ENCODE measurements around the gene DNAJB4.
A peak's percentile ranks its signal among the peaks of the same experiment; 100 is the strongest.
"Not testable (repeated sequence)": the region's sequence is repeated elsewhere in the genome, so short reads cannot be mapped to it uniquely, and the experiment has no call there.

DNAJB4 gene

DNA sequence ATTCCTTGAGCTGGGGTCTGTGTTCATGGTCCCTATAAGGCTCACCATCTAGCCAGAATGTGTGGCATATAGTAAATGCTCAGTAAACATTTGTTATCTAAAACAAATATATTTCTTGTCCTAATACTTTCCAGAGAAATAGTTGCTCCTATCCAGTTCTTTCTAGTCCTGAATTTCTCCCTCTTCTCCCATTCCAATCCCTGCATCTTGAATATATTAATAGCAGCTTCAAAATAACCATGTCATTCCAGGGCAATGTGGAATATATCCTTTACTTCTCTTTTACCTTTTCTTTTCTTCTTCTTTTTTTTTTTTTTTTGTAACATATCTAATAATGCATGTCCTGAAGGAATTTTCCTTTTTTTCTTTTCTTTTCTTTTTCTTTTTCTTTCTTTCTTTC lies 10.4 kb downstream of the DNAJB4 start:
- H3K4me3 ChIP-seq (ENCODE audit: low read depth, low read length) = no peak overlapping the region
- DNase-seq (ENCODE audit: low read depth) = no peak
- TF ChIP-seq, protein P1, sequence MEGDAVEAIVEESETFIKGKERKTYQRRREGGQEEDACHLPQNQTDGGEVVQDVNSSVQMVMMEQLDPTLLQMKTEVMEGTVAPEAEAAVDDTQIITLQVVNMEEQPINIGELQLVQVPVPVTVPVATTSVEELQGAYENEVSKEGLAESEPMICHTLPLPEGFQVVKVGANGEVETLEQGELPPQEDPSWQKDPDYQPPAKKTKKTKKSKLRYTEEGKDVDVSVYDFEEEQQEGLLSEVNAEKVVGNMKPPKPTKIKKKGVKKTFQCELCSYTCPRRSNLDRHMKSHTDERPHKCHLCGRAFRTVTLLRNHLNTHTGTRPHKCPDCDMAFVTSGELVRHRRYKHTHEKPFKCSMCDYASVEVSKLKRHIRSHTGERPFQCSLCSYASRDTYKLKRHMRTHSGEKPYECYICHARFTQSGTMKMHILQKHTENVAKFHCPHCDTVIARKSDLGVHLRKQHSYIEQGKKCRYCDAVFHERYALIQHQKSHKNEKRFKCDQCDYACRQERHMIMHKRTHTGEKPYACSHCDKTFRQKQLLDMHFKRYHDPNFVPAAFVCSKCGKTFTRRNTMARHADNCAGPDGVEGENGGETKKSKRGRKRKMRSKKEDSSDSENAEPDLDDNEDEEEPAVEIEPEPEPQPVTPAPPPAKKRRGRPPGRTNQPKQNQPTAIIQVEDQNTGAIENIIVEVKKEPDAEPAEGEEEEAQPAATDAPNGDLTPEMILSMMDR (conservative IDR thresholded peaks at IDR 0.05; ENCODE audit: low read depth, low read length) = no peak

- TF ChIP-seq, protein P1 (conservative IDR thresholded peaks at IDR 0.05; ENCODE audit: low read depth, low read length) = no peak
- no peak overlapping the region for H3K4me3 ChIP-seq (ENCODE audit: low read depth, low read length)
- no peak for DNase-seq (ENCODE audit: low read depth)
Observed at GRCh38 chr1:78019024-78019423, 14.3 kb downstream of the DNAJB4 start.

GRCh38 chr1:78021134-78021533 lies 16.4 kb downstream of the DNAJB4 start:
- not testable (repeated sequence) for H3K4me3 ChIP-seq (ENCODE audit: low read depth, low read length); DNase-seq (ENCODE audit: low read depth)

DNA sequence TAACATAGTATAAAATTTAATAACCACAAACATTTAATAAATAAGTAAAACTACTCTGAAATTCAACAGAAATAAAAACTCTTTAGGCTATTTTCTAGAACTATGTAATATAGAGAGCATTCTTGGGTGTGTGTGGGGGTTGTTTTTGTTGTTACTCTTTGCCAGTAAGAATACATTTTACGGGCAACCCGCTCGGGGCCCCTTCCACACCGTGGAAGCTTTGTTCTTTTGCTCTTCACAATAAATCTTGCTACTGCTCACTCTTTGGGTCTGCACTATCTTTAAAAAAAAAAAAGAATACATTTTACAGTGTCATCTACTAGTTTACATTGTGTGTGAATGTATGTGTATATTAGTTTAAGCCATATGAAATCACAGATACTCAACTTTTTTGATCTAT lies 25.1 kb downstream of the DNAJB4 start:
- no peak overlapping the region for H3K4me3 ChIP-seq (ENCODE audit: low read depth, low read length)
- TF ChIP-seq, protein P1 (conservative IDR thresholded peaks at IDR 0.05; ENCODE audit: low read depth, low read length) = no peak
- DNase-seq (ENCODE audit: low read depth) = no peak

GRCh38 chr1:78032996-78033796 lies 28.5 kb downstream of the DNAJB4 start:
- TF ChIP-seq, protein P1 (conservative IDR thresholded peaks at IDR 0.05; ENCODE audit: low read depth, low read length) = no peak
- no peak overlapping the region for H3K4me3 ChIP-seq (ENCODE audit: low read depth, low read length)
- DNase-seq (ENCODE audit: low read depth) = peak; percentile 62

- H3K4me3 ChIP-seq (ENCODE audit: low read depth, low read length) = no peak overlapping the region
- TF ChIP-seq, protein P1 (conservative IDR thresholded peaks at IDR 0.05; ENCODE audit: low read depth, low read length) = no peak
- DNase-seq (ENCODE audit: low read depth) = no peak
Observed at GRCh38 chr1:78033797-78034172, 29.0 kb downstream of the DNAJB4 start.

GRCh38 chr1:78035121-78035520 lies 30.4 kb downstream of the DNAJB4 start:
- H3K4me3 ChIP-seq (ENCODE audit: low read depth, low read length) = no peak overlapping the region
- TF ChIP-seq, protein P1 (conservative IDR thresholded peaks at IDR 0.05; ENCODE audit: low read depth, low read length) = no peak
- DNase-seq (ENCODE audit: low read depth) = no peak

Data from choroid plexus epithelial cell (primary cell).